ENCODE measurements around the gene PRPH2. TPM values are rescaled to one million over a fixed set of nuclear protein-coding genes. Genes with fewer than 3 reads are reported as not detected.
A peak's percentile ranks its signal among the peaks of the same experiment; 100 is the strongest.
"Not testable (repeated sequence)": the region's sequence is repeated elsewhere in the genome, so short reads cannot be mapped to it uniquely, and the experiment has no call there.

Gene PRPH2
- total and polyA plus RNA-seq, 2 experiments from 2014 or later: 7.3 to 15.0 TPM

GRCh38 chr6:42704251-42704936 is 18.0 kb downstream of the PRPH2 start:
- H3K4me3 ChIP-seq: peak overlapping the region; percentile 35
- TF ChIP-seq CTCF (IDR thresholded peaks at IDR 0.05; ENCODE audit: low read depth, low read length): no peak

GRCh38 chr6:42702786-42703185 is 19.6 kb downstream of the PRPH2 start:
- not testable (repeated sequence) for H3K4me3 ChIP-seq; H3K27ac ChIP-seq; H3K27me3 ChIP-seq; H3K9me3 ChIP-seq (ENCODE audit: low read depth); H3K4me1 ChIP-seq (ENCODE audit: low read depth); DNase-seq (ENCODE audit: low read depth in 1 of 2, low spot score in 1 of 2); H3K36me3 ChIP-seq

More at GRCh38 chr6:42704251-42704936, 18.0 kb downstream of the PRPH2 start:
- no peaks in the 10 kb centered on the region for H3K9me3 ChIP-seq (ENCODE audit: low read depth)
- H3K4me1 ChIP-seq (ENCODE audit: low read depth): peaks cover 10% of the 10 kb centered on the region
- no peaks in the 10 kb centered on the region for H3K27me3 ChIP-seq
- H3K36me3 ChIP-seq: no peaks in the 10 kb centered on the region
- peak overlapping the region; percentile 94 for H3K27ac ChIP-seq
- peak; percentile 73 to 82 for DNase-seq (ENCODE audit: low read depth in 1 of 2, low spot score in 1 of 2)

- Histone ChIP-seq H3K27ac (no peak overlapping the region), H3K27me3 (no peaks in the 10 kb centered on the region), H3K4me3 (no peak overlapping the region), H3K36me3 (no peaks in the 10 kb centered on the region), H3K9me3 (ENCODE audit: low read depth) (no peaks in the 10 kb centered on the region), H3K4me1 (ENCODE audit: low read depth) (peaks cover 8% of the 10 kb centered on the region)
- TF ChIP-seq CTCF (IDR thresholded peaks at IDR 0.05; ENCODE audit: low read depth, low read length): no peak
- peak in 1 of 2 donors; percentile 71 for DNase-seq (ENCODE audit: low read depth in 1 of 2, low spot score in 1 of 2)
Observed at GRCh38 chr6:42702200-42702599, 20.2 kb downstream of the PRPH2 start.

GRCh38 chr6:42698217-42698616 is 24.2 kb downstream of the PRPH2 start:
- no peak for TF ChIP-seq CTCF (IDR thresholded peaks at IDR 0.05; ENCODE audit: low read depth, low read length)
- Histone ChIP-seq H3K9me3 (ENCODE audit: low read depth) (no peaks in the 10 kb centered on the region), H3K36me3 (peaks cover 4% of the 10 kb centered on the region), H3K4me3 (no peak overlapping the region), H3K27me3 (no peaks in the 10 kb centered on the region), H3K4me1 (ENCODE audit: low read depth) (peaks cover under 1% of the 10 kb centered on the region), H3K27ac (no peak overlapping the region)
- no peak for DNase-seq (ENCODE audit: low read depth in 1 of 2, low spot score in 1 of 2)

- Histone ChIP-seq H3K4me1 (ENCODE audit: low read depth) (no peaks in the 10 kb centered on the region), H3K4me3 (no peak overlapping the region), H3K36me3 (peaks cover 12% of the 10 kb centered on the region), H3K27ac (no peak overlapping the region), H3K27me3 (no peaks in the 10 kb centered on the region), H3K9me3 (ENCODE audit: low read depth) (no peaks in the 10 kb centered on the region)
- DNase-seq (ENCODE audit: low read depth in 1 of 2, low spot score in 1 of 2): no peak
- no peak for TF ChIP-seq CTCF (IDR thresholded peaks at IDR 0.05; ENCODE audit: low read depth, low read length)
Observed at GRCh38 chr6:42697268-42697655, 25.1 kb downstream of the PRPH2 start.

GRCh38 chr6:42696526-42697267 is 25.7 kb downstream of the PRPH2 start:
- no peak overlapping the region for H3K27ac ChIP-seq
- no peak for TF ChIP-seq CTCF (IDR thresholded peaks at IDR 0.05; ENCODE audit: low read depth, low read length)
- no peak overlapping the region for H3K4me3 ChIP-seq
- peak in 1 of 2 donors; percentile 78 for DNase-seq (ENCODE audit: low read depth in 1 of 2, low spot score in 1 of 2)
- H3K36me3 ChIP-seq: peaks cover 16% of the 10 kb centered on the region
- no peaks in the 10 kb centered on the region for H3K4me1 ChIP-seq (ENCODE audit: low read depth)
- no peaks in the 10 kb centered on the region for H3K9me3 ChIP-seq (ENCODE audit: low read depth)
- H3K27me3 ChIP-seq: no peaks in the 10 kb centered on the region
